ENCODE results near the gene RPL18.

Gene RPL18

GRCh38 chr19:48613852-48614435, 5.0 kb downstream of the RPL18 start:
- H3K4me3 Mint-ChIP-seq = no peak overlapping the region

GRCh38 chr19:48613024-48613851, 5.7 kb downstream of the RPL18 start:
- H3K4me3 Mint-ChIP-seq = no peak overlapping the region
- H3K27ac Mint-ChIP-seq = peak overlapping the region; percentile 15
- peaks cover 19% of the 10 kb centered on the region for H3K36me3 Mint-ChIP-seq
- H3K4me1 Mint-ChIP-seq = peaks cover 22% of the 10 kb centered on the region
- no peaks in the 10 kb centered on the region for H3K9me3 Mint-ChIP-seq
- H3K27me3 Mint-ChIP-seq = no peaks in the 10 kb centered on the region

More at GRCh38 chr19:48613852-48614435, 5.0 kb downstream of the RPL18 start:
- Mint-ChIP-seq H3K27ac (peak overlapping the region; percentile 77), H3K27me3 (no peaks in the 10 kb centered on the region), H3K9me3 (no peaks in the 10 kb centered on the region), H3K4me1 (peaks cover 19% of the 10 kb centered on the region), H3K36me3 (peaks cover 24% of the 10 kb centered on the region)

GRCh38 chr19:48611872-48612271, 7.1 kb downstream of the RPL18 start:
- no peaks in the 10 kb centered on the region for H3K9me3 Mint-ChIP-seq
- no peaks in the 10 kb centered on the region for H3K27me3 Mint-ChIP-seq
- peak overlapping the region; percentile 65 for H3K27ac Mint-ChIP-seq
- H3K36me3 Mint-ChIP-seq = peaks cover 9% of the 10 kb centered on the region
- no peak overlapping the region for H3K4me3 Mint-ChIP-seq
- H3K4me1 Mint-ChIP-seq = peaks cover 16% of the 10 kb centered on the region

- Mint-ChIP-seq H3K4me3 (no peak overlapping the region), H3K9me3 (no peaks in the 10 kb centered on the region), H3K27me3 (no peaks in the 10 kb centered on the region)
Measured at GRCh38 chr19:48609571-48610108, 9.3 kb downstream of the RPL18 start.

DNA sequence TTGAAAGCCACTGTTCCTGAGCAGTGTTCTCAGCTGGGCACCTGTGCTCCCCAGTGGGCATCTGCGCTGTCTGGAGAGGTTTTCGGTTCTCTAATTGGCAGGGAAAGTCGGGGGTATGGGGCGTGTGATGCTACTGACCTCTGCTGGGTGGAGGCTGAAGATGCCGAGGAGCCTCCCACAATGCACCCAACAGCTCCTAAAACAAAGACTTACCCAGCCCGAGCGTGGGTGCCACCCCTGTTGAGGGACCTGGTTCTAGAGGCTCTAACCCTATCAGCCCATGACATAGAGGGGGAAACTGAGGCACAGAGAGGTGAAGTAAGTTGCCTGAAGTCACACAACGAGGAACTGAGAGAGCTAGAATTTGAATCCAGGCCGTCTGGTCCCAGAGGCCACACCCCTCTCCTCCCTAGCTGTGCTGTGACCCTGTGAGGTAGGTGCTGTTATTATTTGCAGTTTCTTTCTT, 10.1 kb downstream of the RPL18 start:
- H3K9me3 Mint-ChIP-seq = no peaks in the 10 kb centered on the region
- H3K27ac Mint-ChIP-seq = no peak overlapping the region
- no peak overlapping the region for H3K4me3 Mint-ChIP-seq
- peaks cover 6% of the 10 kb centered on the region for H3K4me1 Mint-ChIP-seq
- no peaks in the 10 kb centered on the region for H3K36me3 Mint-ChIP-seq
- H3K27me3 Mint-ChIP-seq = no peaks in the 10 kb centered on the region

More at GRCh38 chr19:48609571-48610108, 9.3 kb downstream of the RPL18 start:
- H3K27ac Mint-ChIP-seq = no peak overlapping the region
- no peaks in the 10 kb centered on the region for H3K36me3 Mint-ChIP-seq
- peaks cover 10% of the 10 kb centered on the region for H3K4me1 Mint-ChIP-seq

DNA sequence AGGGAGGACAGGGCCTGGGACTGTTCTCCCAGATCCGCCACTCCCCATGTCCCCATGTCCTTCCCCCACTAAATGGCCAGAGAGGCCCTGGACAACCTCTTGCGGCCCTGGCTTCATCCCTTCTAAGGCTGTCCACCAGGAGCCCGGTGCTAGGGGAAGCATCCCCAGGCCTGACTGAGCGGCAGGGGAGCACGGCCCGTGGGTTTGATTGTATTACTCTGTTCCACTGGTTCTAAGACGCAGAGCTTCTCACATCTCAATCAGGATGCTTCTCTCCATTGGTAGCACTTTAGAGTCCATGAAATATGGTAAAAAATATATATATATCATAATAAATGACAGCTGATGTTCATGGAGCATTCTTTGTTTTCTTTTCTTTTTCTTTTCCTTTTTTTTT, 11.6 kb downstream of the RPL18 start:
- Mint-ChIP-seq H3K9me3 (no peaks in the 10 kb centered on the region), H3K27ac (no peak overlapping the region), H3K36me3 (no peaks in the 10 kb centered on the region), H3K27me3 (no peaks in the 10 kb centered on the region), H3K4me3 (no peak overlapping the region), H3K4me1 (peaks cover 4% of the 10 kb centered on the region)

DNA sequence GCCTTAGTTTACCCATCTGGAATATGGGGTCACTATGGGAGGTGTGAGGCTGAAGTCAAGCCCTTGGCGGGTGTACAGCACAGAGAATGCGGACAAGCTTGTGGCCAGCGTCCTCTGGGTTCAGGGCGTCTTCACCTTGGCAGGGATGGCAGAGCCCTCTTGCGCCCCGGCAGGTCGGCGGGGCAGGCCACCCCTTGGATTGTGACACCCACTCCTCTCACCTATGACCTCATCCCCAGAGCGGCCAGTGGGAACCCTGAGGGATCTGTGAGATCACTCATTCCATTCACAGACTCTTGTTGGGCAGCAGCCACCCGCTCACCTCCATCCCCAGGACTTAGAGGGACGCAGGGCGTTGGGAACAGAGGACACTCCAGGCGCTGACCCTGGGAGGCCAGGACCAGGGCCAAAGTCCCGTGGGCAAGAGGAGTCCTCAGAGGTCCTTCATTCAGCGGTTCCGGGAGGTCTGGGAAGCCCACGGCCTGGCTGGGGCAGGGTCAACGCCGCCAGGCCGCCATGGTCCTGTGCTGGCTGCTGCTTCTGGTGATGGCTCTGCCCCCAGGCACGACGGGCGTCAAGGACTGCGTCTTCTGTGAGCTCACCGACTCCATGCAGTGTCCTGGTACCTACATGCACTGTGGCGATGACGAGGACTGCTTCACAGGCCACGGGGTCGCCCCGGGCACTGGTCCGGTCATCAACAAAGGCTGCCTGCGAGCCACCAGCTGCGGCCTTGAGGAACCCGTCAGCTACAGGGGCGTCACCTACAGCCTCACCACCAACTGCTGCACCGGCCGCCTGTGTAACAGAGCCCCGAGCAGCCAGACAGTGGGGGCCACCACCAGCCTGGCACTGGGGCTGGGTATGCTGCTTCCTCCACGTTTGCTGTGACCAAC, 12.3 kb downstream of the RPL18 start, which contains the start of gene SPACA4:
Gene SPACA4, plus strand, starts transcription at position 280 of the 896 bp plus-strand sequence. Its CDS starts 237 bp downstream, at position 517.
- no peak within 1 kb of the TSS for H3K4me3 Mint-ChIP-seq
- H3K36me3 Mint-ChIP-seq = no peaks in the 10 kb centered on the region
- no peaks in the 10 kb centered on the region for H3K27me3 Mint-ChIP-seq
- H3K4me1 Mint-ChIP-seq = peaks cover 4% of the 10 kb centered on the region
- no peak within 1 kb of the TSS for H3K27ac Mint-ChIP-seq
- no peaks in the 10 kb centered on the region for H3K9me3 Mint-ChIP-seq

GRCh38 chr19:48603850-48604249, 15.1 kb downstream of the RPL18 start:
- H3K4me3 Mint-ChIP-seq = no peak overlapping the region
- H3K9me3 Mint-ChIP-seq = no peaks in the 10 kb centered on the region
- no peaks in the 10 kb centered on the region for H3K36me3 Mint-ChIP-seq
- H3K27me3 Mint-ChIP-seq = no peaks in the 10 kb centered on the region
- peaks cover 2% of the 10 kb centered on the region for H3K4me1 Mint-ChIP-seq
- no peak overlapping the region for H3K27ac Mint-ChIP-seq

DNA sequence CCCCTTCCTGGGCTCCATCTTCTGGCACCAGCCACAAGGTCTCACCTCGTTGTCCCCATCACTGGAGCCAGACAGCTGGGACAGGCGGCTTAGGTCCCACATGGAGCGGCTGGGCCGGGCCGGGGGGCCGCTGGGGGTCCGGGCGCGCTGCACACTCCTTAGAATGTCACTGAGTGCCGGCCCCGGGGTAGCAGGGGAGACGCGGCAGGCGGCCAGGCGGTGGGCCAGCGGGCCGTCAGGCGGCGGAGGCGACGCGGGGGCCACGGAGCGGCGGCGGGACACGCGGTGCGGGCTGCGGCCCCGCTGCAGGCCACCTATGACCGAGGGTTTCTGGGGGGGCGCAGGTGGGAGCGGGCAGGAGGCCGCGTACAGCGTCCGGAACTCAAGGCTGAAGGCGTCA, 15.5 kb downstream of the RPL18 start:
- Mint-ChIP-seq H3K9me3 (no peaks in the 10 kb centered on the region), H3K4me3 (no peak overlapping the region)

GRCh38 chr19:48603001-48603400, 16.0 kb downstream of the RPL18 start:
- H3K27me3 Mint-ChIP-seq = no peaks in the 10 kb centered on the region
- H3K36me3 Mint-ChIP-seq = no peaks in the 10 kb centered on the region
- no peaks in the 10 kb centered on the region for H3K9me3 Mint-ChIP-seq
- no peaks in the 10 kb centered on the region for H3K4me1 Mint-ChIP-seq
- H3K27ac Mint-ChIP-seq = no peak overlapping the region
- H3K4me3 Mint-ChIP-seq = no peak overlapping the region

More for the DNA sequence above, 15.5 kb downstream of the RPL18 start:
- no peaks in the 10 kb centered on the region for H3K27me3 Mint-ChIP-seq
- H3K27ac Mint-ChIP-seq = no peak overlapping the region
- no peaks in the 10 kb centered on the region for H3K4me1 Mint-ChIP-seq
- H3K36me3 Mint-ChIP-seq = no peaks in the 10 kb centered on the region

GRCh38 chr19:48600679-48601417, 18.1 kb downstream of the RPL18 start:
- no peaks in the 10 kb centered on the region for H3K27me3 Mint-ChIP-seq

GRCh38 chr19:48598996-48599700, 19.8 kb downstream of the RPL18 start:
- Mint-ChIP-seq H3K36me3 (no peaks in the 10 kb centered on the region), H3K9me3 (no peaks in the 10 kb centered on the region), H3K27ac (no peak overlapping the region), H3K27me3 (no peaks in the 10 kb centered on the region), H3K4me1 (peaks cover 4% of the 10 kb centered on the region), H3K4me3 (no peak overlapping the region)

More at GRCh38 chr19:48600679-48601417, 18.1 kb downstream of the RPL18 start:
- Mint-ChIP-seq H3K36me3 (no peaks in the 10 kb centered on the region), H3K27ac (no peak overlapping the region), H3K4me1 (no peaks in the 10 kb centered on the region), H3K9me3 (no peaks in the 10 kb centered on the region), H3K4me3 (no peak overlapping the region)

- peaks cover 4% of the 10 kb centered on the region for H3K4me1 Mint-ChIP-seq
- peak overlapping the region; percentile 35 for H3K27ac Mint-ChIP-seq
- H3K27me3 Mint-ChIP-seq = no peaks in the 10 kb centered on the region
- peak overlapping the region; percentile 55 for H3K4me3 Mint-ChIP-seq
- no peaks in the 10 kb centered on the region for H3K9me3 Mint-ChIP-seq
- no peaks in the 10 kb centered on the region for H3K36me3 Mint-ChIP-seq
Measured at GRCh38 chr19:48596679-48597465, 22.1 kb downstream of the RPL18 start.
